ENCODE results near the gene PRCD. TPM values are rescaled to one million over a fixed set of nuclear protein-coding genes. Genes with fewer than 3 reads are reported as not detected.

The PRCD gene
- total and polyA plus RNA-seq, 11 donors, result 1.1 to 7.6 (median 2.7) TPM

- Histone ChIP-seq H3K27me3 (peaks cover 0 to 38% (median 0%) of the 10 kb centered on the region in 9 donors), H3K27ac (peak overlapping the region; percentile 26 to 90 (median 84)), H3K4me1 (peaks cover 3 to 73% (median 36%) of the 10 kb centered on the region in 12 donors), H3K36me3 (peaks cover 0 to 3% (median 0%) of the 10 kb centered on the region in 9 donors), H3K9me3 (no peaks in the 10 kb centered on the region), H3K4me3 (peak overlapping the region; percentile 33 to 74 (median 58))
- DNase-seq (peak in 1 of 5 donors; percentile 68), ATAC-seq (no peak)
- TF ChIP-seq CTCF (IDR thresholded peaks at IDR 0.05) (no peak), POLR2A (IDR thresholded peaks at IDR 0.05) (no peak)
- WGBS, 4 donors, result 27 to 60% (median 43%) methylated on average over 4 to 37 of the region's 37 CpGs
- intact Hi-C loops (cut with DNase I), result no loop called here
These were observed 1.4 kb upstream of the PRCD start for GRCh38 chr17:76538281-76538931.

- Histone ChIP-seq H3K9me3 (no peaks in the 10 kb centered on the region), H3K4me1 (peaks cover 3 to 79% (median 43%) of the 10 kb centered on the region in 12 donors), H3K27me3 (peaks cover 0 to 38% (median 0%) of the 10 kb centered on the region in 9 donors), H3K4me3 (peak overlapping the region in 8 of 12 donors; percentile 51 to 74 (median 66)), H3K36me3 (no peaks in the 10 kb centered on the region), H3K27ac (peak overlapping the region in 11 of 12 donors; percentile 64 to 90 (median 86))
- 73 to 87% (median 85%) methylated on average over 9 of the region's 9 CpGs for WGBS, 4 donors
- peak in 1 of 5 donors; percentile 16 for DNase-seq
- intact Hi-C loops (cut with DNase I), result no loop called here
- ATAC-seq, result no peak
- TF ChIP-seq CTCF (IDR thresholded peaks at IDR 0.05), result no peak
- TF ChIP-seq POLR2A (IDR thresholded peaks at IDR 0.05), result no peak
These were observed 788 bp upstream of the PRCD start for GRCh38 chr17:76538941-76539570.

- ATAC-seq, result peak; percentile 91 to 97 (median 93)
- H3K27ac ChIP-seq, result peak overlapping the region in 11 of 12 donors; percentile 58 to 81 (median 76)
- no peaks in the 10 kb centered on the region for H3K36me3 ChIP-seq
- H3K4me1 ChIP-seq, result peaks cover 13 to 82% (median 55%) of the 10 kb centered on the region in 12 donors
- H3K9me3 ChIP-seq, result no peaks in the 10 kb centered on the region
- intact Hi-C loops (cut with DNase I), result loop anchor here in 1 of 10 donors (2.0 kb wide), 1 partner anchor 14 kb away; no protein-coding TSS in a partner anchor
- WGBS, 4 donors, result 6 to 12% (median 8%) methylated on average over 13 to 27 of the region's 27 CpGs
- peaks cover 0 to 38% (median 0%) of the 10 kb centered on the region in 9 donors for H3K27me3 ChIP-seq
- DNase-seq, result peak; percentile 93 to 97 (median 96)
- peak in 1 of 2 donors; percentile 48 for TF ChIP-seq POLR2A (IDR thresholded peaks at IDR 0.05)
- TF ChIP-seq CTCF (IDR thresholded peaks at IDR 0.05), result peak in 5 of 12 donors; percentile 9 to 55 (median 39)
- H3K4me3 ChIP-seq, result peak overlapping the region in 11 of 12 donors; percentile 12 to 53 (median 44)
These were observed 797 bp downstream of the PRCD start for GRCh38 chr17:76540381-76541300.
